Activated CD4-positive, alpha-beta T cell treated with anti-CD3 and anti-CD28 coated beads for 24 hours (primary cell): ENCODE data around the gene ZMYND8.
"Not testable (repeated sequence)": the region's sequence is repeated elsewhere in the genome, so short reads cannot be mapped to it uniquely, and the experiment has no call there.

ENCODE experiments used
- DNase-seq, 2 donors: peaks; one replicate each; pipeline ENCODE4 v3.0.0-alpha.2; 2020; ENCODE audit warnings: low read depth in 2 of 2

The ZMYND8 gene

DNA sequence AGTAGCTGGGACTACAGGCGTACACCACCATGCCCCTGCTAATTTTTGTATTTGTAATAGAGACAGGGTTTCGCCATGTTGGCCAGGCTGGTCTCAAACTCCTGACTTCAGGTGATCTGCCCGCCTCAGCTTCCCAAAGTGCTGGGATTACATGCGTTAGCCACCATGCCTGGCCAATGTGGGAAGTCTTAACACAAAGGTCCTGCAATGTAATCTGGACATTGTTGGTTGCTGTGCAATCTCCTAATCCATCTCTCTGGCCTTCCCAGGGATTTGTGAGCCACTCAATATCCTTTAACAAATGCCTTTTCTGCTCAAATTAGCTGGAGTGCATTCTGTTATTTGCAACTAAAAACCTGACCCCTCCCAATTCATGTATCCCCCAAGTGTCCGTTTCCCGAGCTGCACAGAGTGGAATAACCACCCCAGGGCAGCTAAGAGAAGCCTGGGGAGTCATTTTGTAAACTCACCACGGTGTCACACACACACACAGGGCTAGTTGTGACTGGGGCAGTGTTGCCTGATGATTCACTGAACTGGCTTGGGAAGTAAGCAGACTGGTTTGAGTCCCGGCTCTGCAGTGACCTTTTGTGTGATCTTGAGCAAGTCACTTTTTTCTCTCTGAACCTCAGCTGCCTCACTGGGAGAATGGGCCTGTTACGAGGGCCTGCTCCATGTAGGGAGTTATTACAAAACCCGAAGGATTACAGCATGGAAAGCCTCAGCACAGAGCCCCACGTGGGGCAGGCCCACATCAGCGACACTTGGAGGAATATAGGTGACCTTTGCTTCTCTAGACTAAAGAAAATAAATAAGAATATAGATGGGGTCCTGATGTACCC, 152.3 kb downstream of the ZMYND8 start:
- DNase-seq = no peak

DNA sequence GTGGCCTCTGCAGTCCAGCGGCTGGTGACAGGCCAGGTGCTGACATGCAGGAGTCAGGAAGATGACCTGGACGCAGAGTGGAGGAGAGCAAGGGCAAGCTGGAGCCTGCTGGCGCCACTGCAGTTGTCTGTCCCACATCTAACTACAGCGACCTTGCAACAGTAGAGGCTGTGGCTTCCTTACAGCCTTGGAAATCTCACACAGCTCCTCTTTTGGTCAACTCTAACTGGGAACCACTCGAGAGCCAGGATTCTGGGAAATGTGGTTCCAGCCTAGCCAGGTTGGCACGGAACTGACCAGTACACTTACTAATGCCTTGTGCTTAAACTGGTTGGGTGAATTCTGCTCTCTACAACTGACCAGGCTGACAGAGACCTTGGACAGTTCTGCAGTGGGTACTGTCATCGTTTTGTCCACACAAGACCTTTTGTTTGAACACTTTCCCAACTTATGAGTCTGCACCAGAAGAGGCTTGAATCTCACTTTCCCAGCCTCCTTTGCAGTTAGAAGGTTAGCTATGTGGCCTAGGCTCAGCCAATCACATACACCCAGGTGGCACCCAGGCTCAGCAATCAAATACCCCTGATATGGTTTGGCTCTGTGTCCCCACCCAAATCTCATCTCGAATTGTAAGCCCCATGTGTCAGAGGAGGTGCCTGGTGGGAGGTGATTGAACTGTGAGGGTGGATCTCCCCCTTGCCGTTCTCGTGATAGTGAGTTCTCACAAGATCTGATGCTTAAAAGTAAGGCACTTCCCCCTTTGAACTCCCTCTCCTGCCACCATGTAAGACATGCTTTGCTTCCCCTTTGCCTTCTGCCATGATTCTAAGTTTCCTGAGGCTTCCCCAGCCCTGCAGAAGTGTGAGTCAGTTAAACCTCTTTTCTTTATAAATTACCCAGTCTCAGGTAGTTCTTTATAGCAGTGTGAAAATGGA, 153.5 kb downstream of the ZMYND8 start:
- DNase-seq = no peak

DNA sequence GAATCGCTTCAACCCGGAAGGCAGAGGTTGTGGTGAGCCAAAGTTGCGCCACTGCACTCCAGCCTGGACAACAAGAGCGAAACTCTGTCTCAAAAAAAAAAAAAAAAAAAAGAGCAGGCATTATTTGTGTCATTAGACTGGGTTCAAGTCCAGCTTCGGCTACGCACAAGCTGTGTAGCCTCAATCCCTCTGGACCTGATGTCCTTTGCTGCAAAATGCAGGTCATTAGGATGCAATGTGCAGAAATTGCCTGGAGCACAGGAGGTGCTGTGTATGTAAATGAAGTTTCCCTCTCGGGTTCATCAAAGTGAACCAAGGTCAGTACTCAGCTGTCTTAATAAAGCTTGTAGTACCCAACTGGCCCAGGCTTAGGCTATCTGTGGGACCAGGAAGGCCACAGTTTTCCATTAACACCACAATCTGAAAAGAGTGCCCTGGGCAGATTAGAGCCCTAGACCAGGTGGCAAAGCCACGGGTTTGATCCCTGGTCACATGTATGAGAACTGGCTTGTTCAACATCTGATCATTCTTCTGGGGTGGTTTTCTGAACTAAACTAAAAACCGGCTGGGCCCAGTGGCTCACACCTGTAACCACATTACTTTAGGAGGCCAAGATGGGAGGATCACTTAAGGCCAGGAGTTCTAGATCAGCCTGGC, 155.3 kb downstream of the ZMYND8 start:
- DNase-seq = no peak

DNA sequence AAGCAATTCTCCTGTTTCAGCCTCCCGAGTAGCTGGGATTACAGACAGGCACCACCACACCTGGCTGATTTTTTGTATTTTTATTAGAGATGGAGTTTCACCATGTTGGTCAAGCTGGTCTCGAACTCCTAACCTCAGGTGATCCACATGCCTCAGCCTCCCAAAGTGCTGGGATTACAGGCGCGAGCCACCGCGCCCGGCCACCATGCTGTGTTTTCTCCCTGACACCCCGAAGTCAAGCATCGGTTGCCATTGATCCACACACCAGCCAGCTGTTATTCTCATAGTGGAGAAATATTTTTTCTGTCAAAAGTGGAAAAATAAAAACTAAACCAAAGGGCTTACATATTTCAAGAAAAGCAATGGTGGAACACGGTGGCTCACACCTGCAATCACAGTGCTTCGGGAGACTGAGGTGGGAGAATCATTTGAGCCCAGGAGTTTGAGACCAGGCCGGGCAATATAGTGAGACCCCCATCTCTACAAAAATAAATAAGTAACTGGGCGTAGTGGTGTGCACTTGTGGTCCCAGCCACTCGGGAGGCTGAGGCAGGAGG, 157.4 kb downstream of the ZMYND8 start:
- DNase-seq = no peak

DNA sequence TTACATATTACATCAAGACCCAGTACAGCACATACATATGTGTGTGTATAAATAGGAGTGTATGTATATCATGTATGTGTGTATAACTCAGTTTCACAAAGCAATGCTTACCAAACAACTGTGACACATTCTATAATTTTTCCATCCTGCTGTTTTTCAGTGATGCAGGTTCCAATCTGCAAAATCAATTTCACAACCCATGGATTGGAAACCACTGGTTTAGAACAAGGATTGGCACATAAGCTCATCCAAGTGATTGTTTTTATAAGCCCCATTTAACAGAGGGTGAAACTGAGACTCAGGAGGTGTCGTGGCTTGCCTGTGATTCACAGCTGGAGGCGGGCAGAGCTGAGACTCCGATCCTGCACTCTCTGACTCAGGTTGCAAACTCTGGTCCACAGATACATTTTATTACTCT, 158.2 kb downstream of the ZMYND8 start:
- DNase-seq = peak; percentile 25 to 27

DNA sequence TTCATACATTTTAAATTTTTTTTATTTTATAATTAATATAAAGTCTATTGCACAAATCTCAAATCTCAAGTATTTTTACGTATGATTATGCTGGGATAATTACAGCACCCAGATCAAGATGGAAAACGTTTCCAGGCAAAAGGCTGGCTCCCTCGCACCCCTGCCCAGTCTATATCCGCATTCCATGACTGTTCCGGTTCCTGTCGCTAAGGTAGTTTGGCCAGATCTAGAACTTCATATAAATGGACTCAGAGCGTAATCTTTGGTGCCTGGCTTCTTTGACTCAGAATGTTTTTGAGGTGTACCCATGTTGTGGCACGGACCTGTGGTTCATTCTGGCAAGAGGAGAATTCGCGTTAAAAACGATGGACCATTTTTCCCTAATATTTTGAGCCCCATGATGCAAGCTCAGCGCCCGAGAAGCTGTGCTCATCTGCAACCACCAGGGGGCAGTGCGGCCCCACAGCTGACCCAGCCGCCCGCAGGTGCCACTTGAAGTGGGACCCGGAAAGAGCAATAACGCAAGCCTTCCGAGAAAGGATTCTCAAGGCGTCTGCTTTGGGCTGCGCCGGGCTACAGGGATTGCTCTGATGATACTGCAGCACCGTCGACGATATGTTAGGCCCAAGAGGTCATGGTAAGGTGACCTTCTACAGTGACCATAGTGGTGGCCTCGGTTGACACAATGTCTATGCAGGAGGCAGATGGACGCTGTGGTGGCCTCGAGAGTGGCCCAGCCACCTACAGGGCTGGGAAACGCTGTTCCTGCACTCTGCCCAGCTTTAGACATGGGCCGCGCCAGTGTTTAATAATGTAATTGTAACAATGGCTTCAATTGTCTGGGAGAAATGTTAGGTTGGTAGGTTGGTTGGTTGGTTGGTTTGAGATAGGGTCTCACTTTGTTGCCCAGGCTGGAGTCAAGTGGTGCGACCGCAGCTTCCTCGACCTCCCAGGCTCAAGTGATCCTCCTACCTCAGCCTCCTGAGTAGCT, 160.1 kb downstream of the ZMYND8 start:
- DNase-seq = peak; percentile 48 to 78

DNA sequence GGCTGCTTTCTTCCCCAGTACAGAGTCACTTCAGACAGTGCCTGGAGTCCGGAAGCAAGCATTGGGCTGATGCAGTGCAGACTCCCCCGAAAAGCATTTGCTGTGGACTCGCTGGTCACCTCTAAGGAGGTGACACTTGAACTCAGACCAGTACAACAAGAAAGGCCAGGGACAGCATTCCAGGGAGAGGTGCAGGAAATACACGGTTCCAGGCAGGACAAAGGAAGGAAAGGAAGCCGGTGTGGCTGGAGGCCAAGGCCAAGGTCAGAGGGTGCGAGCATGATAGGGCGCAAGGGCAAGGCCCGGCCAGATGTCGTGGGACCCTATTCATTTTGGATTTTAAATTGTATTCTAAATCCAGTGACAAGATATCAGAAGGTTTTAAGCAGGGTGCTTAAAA, 160.9 kb downstream of the ZMYND8 start:
- DNase-seq = no peak

DNA sequence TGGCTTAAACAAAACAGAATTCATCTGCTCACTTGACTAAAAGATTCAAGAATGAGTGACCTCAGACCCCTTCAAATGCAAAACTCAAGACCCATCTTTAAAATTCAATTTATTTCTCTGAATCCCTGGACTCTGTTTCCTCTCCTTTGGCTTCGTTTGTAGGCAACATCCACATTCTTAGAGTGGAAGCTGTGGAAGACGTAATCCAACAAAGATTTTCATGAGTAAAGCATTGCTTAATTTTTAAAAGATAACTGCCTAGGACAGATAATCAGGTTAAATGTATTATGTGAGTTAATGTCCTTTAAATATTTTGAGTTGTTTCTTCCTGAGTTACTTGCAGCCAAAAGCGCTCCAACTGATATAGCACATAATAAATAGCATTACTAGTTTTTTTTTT, 164.5 kb downstream of the ZMYND8 start:
- DNase-seq = no peak

DNA sequence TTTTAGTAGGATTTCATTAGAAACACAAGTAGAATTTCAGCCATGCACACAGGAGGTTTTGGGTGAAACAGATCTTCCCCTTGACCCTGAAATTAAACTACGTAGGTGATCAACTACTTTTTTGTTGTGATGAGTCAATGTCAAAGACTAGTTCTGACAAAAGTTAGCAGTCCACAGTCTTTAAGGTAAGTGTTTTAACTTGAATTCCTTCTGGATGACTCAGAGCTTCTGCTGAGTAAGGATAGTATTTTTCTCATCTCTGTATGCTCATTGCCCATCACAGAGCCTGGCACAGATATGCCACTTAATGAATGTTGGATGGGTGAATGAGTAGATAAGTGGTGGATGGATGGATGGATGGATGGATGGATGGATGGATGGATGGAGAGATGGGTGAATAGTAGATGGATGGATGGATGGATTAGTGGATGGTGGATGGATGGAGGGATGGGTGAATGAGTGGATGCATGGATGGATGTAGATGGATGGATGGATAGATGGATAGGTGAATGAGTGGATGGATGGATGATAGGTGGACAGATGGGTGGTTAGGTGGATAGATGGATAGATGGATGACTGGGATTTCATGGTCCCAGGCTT, 165.3 kb downstream of the ZMYND8 start:
- no peak for DNase-seq

DNA sequence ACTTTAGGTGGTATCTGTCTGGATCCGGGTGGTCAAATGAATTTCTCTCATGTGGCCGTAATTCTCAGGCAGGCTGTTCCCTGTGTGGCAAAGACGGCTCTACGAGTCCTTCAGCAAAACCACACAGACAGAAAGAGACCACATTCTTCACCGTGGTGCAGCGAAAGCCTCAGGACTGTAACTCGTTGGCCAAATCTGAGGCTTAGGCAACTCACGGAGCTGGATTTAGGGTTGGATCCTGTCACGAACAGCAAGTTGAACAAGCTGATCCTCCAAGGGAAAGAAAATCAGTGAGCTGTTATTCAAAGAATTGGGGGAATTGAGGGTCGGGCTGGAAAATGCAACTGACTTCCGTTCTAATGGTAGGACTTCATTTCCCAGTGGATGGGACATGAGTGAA, 167.4 kb downstream of the ZMYND8 start:
- DNase-seq = no peak

DNA sequence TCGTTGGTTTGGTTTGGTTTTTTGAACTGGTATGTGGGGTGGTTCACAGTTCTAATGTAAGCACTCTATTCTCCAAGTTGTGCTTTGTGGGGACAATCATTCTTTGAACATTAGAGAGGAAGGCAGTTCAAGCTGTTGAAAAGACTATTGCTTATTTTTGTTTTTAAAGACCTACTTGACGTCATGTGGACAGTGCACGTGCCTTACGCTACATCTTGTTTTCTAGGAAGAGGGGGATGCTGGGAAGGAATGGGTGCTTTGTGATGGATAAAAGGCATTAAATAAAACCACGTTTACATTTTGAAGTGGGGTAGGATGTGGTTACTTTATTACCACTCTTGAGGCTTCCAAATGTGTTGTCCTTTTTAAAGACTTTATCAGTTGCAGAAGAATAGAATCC, 168.0 kb downstream of the ZMYND8 start:
- DNase-seq = no peak

DNA sequence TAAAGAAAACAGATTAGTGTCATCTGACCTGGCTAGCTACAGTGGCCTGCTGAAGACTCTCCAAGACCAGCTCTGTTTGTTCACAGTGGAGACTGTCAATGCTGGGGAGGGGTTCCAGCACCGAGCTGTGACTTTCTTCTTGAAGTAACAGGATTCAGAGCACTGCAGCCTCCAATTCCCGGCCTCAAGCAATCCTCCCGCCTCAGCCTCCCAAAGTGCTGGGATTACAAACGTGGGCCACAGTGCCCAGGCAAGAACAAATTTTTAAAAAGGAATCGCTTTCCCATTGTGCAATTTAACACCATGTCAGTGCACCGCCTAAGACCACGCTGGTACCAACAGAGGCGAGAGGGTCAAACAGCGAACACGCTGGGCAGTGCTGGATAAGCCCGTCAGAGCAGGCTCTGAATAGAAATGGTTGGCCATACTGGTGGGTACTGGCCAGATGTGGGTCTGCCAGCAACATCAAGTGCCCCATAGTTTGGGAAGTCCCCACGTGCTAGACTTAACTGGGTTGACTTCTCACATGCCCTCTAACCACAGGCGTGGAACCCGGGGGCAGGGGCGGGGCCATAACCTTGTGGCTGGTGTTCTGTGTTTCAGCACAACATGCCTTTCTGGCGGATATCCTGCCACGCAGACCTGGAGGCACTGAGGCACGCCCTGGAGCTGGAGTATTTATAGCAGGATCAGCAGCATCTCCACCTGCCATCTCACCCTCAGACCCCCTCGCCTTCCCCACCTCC, 168.9 kb downstream of the ZMYND8 start:
- DNase-seq = no peak

DNA sequence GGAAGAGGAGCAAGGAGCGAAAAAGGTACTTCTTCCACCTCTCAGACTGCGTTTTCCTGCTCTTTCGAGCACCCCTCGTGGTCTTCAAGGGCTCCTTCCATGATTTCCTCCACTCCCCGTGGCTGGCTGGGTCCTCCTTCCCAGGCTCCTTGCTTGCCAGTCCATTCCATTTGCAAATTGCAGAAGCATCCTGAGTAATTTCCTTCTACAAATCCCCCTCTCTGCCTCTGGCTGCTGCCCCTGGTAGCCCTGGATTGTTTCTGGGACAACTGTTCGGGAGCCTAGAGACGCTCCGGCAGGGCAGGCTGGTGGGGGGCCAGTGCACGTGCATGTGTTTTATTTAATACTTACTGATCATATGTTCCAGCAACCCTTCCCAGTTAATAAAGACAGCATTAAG, 173.1 kb downstream of the ZMYND8 start:
- no peak for DNase-seq

DNA sequence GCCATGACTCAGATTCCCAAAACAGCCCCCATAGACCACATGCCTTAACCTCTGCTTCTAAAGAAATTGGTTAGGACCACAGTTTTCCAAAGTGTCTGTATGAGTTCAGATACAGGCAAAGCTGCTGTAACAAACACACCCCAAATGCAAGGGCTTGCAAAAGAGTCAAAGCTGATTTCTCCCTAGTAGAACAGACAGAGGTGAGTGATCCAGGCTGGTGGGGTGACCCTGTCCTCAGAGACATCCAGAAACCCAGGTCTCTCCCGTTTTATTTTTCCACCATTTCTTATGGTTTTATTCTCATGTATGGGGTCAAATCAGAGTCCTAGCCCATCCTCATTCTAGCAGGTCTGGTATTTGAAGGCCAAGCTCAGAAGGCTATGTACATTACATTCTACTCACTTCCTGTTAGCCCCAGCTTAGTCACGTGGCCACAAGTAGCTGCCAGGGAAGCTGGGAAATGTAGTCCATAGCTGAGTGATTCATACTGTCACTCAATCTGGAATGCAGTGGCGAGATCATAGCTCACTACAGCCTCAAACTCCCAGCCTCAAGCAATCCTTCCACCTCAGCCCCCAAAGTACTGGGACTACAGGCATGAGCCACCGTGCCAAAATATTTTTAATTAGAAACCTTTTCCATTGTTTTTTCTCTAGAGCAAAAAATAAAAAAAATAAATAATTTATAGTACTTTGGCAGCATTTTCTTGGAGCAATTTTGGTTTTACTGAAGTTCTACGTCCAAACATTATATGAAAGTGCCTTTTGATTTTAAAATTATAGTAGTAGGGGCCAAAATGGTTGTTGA, 175.2 kb downstream of the ZMYND8 start:
- no peak for DNase-seq

DNA sequence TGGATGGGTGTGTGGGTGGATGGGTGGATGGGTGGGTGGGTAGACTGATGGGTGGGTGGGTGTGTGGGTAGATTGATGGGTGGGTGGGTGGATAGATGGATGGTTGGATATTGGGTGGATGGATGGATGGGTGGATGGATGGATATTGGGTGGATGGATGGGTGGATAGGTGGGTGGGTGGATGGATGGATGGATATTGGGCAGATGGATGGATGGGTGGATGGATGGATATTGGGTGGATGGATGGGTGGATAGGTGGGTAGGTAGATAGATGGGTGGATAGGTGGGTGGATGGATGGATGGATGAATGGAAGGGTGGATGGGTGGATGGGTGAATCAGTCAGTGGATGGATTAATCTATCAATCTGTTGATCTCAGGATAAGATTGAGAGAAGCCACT, 177.2 kb downstream of the ZMYND8 start:
- no peak for DNase-seq

DNA sequence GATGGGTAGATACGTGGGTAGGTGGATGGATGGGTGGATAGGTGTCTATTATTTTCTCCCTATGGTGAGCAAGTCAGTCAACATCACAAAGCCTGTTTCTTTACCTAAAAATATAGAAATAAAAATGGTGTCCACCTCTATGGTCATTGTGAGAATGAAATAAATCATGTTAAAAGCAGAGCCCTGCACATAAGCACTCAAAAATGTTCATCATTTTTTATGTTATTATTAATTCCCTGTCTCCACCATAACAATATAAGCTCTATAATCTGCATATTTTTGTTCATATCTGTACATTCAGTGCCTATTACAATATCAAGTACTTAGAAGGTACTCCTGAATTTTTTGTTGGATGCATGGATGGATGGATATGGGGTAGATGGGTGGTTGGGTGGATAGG, 177.6 kb downstream of the ZMYND8 start:
- DNase-seq = no peak

DNA sequence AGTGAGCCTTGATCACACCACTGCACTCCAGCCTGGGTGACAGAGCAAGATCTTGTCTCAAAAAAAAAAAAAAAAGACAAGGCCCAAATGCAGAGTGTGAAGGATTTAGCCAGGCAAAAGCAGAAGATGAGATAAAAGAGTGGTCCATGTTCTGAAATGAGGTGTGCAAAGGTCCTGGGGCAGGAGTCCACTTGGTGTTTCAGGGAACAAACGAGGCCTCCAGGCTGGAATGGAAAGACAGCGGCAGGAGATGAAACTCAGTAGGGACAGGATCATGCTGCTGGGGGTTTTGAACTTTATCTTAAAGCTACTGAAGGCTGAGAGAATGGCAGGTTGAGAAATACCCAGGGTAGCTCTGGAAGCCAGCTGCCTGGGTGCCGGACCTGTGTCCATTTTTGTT, 178.2 kb downstream of the ZMYND8 start:
- no peak for DNase-seq

DNA sequence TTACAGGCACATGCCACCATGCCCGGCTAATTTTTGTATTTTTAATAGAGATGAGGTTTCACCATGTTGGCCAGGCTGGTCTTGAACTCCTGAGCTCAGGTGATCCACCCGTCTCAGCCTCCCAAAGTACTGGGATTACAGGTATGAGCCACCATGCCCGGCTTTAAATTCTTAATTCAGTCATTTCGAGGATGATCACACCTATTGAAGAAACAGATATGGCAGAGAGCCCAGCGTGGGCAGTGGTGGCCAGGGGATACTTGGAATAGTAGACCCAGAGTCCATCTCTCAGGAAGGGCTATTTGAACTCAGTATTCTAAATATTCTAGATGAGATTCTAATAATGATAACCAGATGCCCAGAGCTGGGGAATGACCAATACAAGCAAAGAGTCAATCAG, 180.3 kb downstream of the ZMYND8 start:
- DNase-seq = not testable (repeated sequence)

DNA sequence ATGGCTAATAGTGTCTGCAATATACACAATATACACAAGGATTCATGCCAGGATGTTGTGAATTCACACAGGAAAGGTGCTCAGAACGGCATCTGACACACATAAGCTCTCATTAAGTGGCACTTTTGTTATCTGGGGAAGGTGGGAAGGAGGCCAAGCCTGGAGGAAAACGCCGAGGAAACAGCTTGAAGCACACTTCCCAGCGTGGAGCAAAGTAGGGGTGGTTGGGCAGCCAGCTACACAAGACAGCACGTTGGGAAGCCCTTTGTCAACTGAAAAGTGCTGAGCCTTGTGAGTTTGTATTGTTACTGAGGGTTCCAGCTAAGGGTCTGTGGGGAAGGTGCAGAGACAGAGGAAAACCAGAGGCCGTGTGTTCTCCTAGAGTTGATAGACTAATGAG, 181.0 kb downstream of the ZMYND8 start:
- no peak for DNase-seq
